Measurements from ENCODE around the gene WFDC2. TPM values are rescaled to one million over a fixed set of nuclear protein-coding genes. Genes with fewer than 3 reads are reported as not detected.

WFDC2 gene
- total and polyA plus RNA-seq, 2 of the 13 experiments (the other 11 are each of a cell fraction or from before 2014, with no cell fraction given): 0.33 TPM; not detected in 1

DNA sequence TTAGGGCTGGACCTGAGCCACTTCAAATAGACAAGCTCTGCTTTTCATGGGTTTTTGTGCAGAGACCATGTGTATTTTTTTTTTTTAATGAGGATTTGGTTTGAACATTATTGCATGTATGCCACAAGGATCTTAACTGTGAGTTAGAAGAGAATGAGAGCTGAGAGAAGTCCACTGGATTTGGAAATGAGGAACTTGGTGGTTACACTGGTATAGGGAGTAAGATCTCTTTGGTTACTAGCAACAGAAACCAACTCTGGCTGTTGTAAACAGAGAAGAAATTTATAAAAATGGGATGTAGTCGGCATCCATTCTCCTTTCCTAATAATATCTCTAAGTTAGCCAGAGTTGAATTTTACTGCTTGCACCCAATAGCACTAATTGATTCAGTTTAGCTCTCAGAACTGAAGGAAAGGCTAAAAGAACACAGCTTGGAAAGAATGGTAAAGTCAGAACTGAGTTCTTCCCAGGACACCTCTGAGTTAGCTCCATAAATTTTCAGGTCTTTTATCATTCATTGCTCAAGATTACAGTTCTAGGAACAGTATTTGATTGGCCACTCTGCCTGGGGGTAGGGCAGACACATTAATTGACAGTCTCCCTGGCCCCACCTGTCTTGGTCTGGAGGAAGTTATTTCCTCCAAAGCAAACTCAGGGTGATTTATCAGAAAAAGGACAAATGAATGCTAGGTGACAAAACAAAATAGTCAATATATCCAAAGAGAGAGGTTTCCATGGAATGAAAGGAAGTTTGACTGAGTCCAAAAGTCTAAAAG, 3.9 kb upstream of the WFDC2 start (continued):
- TF ChIP-seq, protein P1, sequence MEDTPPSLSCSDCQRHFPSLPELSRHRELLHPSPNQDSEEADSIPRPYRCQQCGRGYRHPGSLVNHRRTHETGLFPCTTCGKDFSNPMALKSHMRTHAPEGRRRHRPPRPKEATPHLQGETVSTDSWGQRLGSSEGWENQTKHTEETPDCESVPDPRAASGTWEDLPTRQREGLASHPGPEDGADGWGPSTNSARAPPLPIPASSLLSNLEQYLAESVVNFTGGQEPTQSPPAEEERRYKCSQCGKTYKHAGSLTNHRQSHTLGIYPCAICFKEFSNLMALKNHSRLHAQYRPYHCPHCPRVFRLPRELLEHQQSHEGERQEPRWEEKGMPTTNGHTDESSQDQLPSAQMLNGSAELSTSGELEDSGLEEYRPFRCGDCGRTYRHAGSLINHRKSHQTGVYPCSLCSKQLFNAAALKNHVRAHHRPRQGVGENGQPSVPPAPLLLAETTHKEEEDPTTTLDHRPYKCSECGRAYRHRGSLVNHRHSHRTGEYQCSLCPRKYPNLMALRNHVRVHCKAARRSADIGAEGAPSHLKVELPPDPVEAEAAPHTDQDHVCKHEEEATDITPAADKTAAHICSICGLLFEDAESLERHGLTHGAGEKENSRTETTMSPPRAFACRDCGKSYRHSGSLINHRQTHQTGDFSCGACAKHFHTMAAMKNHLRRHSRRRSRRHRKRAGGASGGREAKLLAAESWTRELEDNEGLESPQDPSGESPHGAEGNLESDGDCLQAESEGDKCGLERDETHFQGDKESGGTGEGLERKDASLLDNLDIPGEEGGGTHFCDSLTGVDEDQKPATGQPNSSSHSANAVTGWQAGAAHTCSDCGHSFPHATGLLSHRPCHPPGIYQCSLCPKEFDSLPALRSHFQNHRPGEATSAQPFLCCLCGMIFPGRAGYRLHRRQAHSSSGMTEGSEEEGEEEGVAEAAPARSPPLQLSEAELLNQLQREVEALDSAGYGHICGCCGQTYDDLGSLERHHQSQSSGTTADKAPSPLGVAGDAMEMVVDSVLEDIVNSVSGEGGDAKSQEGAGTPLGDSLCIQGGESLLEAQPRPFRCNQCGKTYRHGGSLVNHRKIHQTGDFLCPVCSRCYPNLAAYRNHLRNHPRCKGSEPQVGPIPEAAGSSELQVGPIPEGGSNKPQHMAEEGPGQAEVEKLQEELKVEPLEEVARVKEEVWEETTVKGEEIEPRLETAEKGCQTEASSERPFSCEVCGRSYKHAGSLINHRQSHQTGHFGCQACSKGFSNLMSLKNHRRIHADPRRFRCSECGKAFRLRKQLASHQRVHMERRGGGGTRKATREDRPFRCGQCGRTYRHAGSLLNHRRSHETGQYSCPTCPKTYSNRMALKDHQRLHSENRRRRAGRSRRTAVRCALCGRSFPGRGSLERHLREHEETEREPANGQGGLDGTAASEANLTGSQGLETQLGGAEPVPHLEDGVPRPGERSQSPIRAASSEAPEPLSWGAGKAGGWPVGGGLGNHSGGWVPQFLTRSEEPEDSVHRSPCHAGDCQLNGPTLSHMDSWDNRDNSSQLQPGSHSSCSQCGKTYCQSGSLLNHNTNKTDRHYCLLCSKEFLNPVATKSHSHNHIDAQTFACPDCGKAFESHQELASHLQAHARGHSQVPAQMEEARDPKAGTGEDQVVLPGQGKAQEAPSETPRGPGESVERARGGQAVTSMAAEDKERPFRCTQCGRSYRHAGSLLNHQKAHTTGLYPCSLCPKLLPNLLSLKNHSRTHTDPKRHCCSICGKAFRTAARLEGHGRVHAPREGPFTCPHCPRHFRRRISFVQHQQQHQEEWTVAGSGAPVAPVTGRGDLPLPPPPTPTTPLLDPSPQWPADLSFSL (CRISPR knock-in tag; IDR thresholded peaks at IDR 0.05): no peak
- TF ChIP-seq ATF5 (CRISPR knock-in tag; IDR thresholded peaks at IDR 0.05; ENCODE audit: low read depth) (no peak), THAP11 (CRISPR knock-in tag; IDR thresholded peaks at IDR 0.05) (no peak), ZFYVE20 (CRISPR knock-in tag; IDR thresholded peaks at IDR 0.05; ENCODE audit: borderline replicate concordance, low read depth) (no peak)
- TF ChIP-seq, protein P2, sequence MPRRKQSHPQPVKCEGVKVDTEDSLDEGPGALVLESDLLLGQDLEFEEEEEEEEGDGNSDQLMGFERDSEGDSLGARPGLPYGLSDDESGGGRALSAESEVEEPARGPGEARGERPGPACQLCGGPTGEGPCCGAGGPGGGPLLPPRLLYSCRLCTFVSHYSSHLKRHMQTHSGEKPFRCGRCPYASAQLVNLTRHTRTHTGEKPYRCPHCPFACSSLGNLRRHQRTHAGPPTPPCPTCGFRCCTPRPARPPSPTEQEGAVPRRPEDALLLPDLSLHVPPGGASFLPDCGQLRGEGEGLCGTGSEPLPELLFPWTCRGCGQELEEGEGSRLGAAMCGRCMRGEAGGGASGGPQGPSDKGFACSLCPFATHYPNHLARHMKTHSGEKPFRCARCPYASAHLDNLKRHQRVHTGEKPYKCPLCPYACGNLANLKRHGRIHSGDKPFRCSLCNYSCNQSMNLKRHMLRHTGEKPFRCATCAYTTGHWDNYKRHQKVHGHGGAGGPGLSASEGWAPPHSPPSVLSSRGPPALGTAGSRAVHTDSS (CRISPR knock-in tag; conservative IDR thresholded peaks at IDR 0.05): no peak

Measured in HepG2 (cell line).